WTC11 (cell line): ENCODE measurements around the gene ATXN7.

Source experiments
- ESRRA ChIP-seq: sonication (generic); formaldehyde crosslinking; IDR thresholded peaks from 2 replicates; pipeline ENCODE4 v1.8.1; 2022; ENCODE audit warnings: mild to moderate bottlenecking, missing genetic modification reagents, borderline replicate concordance
- GABPB1 ChIP-seq: sonication (generic); formaldehyde crosslinking; IDR thresholded peaks from 2 replicates; pipeline ENCODE4 v1.8.1; 2023; ENCODE audit warnings: mild to moderate bottlenecking, missing genetic modification reagents
- ZBTB21 ChIP-seq: sonication (generic); formaldehyde crosslinking; IDR thresholded peaks from 2 replicates; pipeline ENCODE4 v1.8.1; 2023; ENCODE audit warnings: mild to moderate bottlenecking, missing genetic modification reagents, borderline replicate concordance
- TF ChIP-seq, protein P1 (sequence below): fragments of 200-600 bp; IDR thresholded peaks from 2 replicates; pipeline ENCODE4 v1.8.0; 2022; ENCODE audit warnings: antibody characterized with exemption
- TF ChIP-seq, protein P2 (sequence below): sonication (generic); formaldehyde crosslinking; IDR thresholded peaks from 2 replicates; pipeline ENCODE4 v1.8.0; 2023; ENCODE audit warnings: missing genetic modification reagents
- TF ChIP-seq, protein P3 (sequence below): sonication (generic); formaldehyde crosslinking; IDR thresholded peaks from 2 replicates; pipeline ENCODE4 v1.8.1; 2023; ENCODE audit warnings: mild to moderate bottlenecking, moderate library complexity, missing genetic modification reagents
- TF ChIP-seq, protein P4 (sequence below): sonication (generic); formaldehyde crosslinking; IDR thresholded peaks from 2 replicates; pipeline ENCODE4 v1.8.1; 2023; ENCODE audit warnings: mild to moderate bottlenecking, missing genetic modification reagents
- TF ChIP-seq, protein P5 (sequence below): sonication (generic); formaldehyde crosslinking; IDR thresholded peaks from 2 replicates; pipeline ENCODE4 v1.8.0; 2022; ENCODE audit warnings: mild to moderate bottlenecking, missing genetic modification reagents

DNA sequence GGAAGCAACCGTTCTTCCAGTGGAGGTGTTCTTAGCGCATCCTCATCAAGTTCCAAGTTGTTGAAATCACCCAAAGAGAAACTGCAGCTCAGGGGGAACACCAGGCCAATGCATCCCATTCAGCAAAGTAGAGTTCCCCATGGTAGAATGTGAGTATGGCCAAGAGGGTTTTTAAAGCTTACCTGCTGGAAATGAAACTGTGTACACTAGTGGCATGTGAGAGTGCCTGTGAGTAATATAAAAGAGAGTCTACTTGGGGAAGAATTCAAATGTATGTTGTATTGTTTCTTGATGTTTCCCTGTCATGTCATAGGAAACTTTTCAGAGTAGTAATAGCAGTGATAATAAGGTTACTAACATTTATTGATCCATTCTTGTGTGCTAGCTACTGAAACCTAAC, 116.4 kb downstream of the ATXN7 start:
- no peak for TF ChIP-seq GABPB1 (CRISPR knock-in tag)
- no peak for TF ChIP-seq ZBTB21 (CRISPR knock-in tag)
- TF ChIP-seq, protein P1, sequence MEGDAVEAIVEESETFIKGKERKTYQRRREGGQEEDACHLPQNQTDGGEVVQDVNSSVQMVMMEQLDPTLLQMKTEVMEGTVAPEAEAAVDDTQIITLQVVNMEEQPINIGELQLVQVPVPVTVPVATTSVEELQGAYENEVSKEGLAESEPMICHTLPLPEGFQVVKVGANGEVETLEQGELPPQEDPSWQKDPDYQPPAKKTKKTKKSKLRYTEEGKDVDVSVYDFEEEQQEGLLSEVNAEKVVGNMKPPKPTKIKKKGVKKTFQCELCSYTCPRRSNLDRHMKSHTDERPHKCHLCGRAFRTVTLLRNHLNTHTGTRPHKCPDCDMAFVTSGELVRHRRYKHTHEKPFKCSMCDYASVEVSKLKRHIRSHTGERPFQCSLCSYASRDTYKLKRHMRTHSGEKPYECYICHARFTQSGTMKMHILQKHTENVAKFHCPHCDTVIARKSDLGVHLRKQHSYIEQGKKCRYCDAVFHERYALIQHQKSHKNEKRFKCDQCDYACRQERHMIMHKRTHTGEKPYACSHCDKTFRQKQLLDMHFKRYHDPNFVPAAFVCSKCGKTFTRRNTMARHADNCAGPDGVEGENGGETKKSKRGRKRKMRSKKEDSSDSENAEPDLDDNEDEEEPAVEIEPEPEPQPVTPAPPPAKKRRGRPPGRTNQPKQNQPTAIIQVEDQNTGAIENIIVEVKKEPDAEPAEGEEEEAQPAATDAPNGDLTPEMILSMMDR, result no peak
- no peak for TF ChIP-seq ESRRA (CRISPR knock-in tag)
- TF ChIP-seq, protein P2, sequence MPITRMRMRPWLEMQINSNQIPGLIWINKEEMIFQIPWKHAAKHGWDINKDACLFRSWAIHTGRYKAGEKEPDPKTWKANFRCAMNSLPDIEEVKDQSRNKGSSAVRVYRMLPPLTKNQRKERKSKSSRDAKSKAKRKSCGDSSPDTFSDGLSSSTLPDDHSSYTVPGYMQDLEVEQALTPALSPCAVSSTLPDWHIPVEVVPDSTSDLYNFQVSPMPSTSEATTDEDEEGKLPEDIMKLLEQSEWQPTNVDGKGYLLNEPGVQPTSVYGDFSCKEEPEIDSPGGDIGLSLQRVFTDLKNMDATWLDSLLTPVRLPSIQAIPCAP (CRISPR knock-in tag), result no peak
- TF ChIP-seq, protein P3, sequence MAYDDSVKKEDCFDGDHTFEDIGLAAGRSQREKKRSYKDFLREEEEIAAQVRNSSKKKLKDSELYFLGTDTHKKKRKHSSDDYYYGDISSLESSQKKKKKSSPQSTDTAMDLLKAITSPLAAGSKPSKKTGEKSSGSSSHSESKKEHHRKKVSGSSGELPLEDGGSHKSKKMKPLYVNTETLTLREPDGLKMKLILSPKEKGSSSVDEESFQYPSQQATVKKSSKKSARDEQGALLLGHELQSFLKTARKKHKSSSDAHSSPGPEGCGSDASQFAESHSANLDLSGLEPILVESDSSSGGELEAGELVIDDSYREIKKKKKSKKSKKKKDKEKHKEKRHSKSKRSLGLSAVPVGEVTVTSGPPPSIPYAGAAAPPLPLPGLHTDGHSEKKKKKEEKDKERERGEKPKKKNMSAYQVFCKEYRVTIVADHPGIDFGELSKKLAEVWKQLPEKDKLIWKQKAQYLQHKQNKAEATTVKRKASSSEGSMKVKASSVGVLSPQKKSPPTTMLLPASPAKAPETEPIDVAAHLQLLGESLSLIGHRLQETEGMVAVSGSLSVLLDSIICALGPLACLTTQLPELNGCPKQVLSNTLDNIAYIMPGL (CRISPR knock-in tag), result no peak
- TF ChIP-seq, protein P4, sequence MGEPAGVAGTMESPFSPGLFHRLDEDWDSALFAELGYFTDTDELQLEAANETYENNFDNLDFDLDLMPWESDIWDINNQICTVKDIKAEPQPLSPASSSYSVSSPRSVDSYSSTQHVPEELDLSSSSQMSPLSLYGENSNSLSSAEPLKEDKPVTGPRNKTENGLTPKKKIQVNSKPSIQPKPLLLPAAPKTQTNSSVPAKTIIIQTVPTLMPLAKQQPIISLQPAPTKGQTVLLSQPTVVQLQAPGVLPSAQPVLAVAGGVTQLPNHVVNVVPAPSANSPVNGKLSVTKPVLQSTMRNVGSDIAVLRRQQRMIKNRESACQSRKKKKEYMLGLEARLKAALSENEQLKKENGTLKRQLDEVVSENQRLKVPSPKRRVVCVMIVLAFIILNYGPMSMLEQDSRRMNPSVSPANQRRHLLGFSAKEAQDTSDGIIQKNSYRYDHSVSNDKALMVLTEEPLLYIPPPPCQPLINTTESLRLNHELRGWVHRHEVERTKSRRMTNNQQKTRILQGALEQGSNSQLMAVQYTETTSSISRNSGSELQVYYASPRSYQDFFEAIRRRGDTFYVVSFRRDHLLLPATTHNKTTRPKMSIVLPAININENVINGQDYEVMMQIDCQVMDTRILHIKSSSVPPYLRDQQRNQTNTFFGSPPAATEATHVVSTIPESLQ (CRISPR knock-in tag), result no peak
- TF ChIP-seq, protein P5, sequence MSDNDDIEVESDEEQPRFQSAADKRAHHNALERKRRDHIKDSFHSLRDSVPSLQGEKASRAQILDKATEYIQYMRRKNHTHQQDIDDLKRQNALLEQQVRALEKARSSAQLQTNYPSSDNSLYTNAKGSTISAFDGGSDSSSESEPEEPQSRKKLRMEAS (CRISPR knock-in tag), result no peak
